ENCODE results near the gene SFXN5.

Gene SFXN5

DNA sequence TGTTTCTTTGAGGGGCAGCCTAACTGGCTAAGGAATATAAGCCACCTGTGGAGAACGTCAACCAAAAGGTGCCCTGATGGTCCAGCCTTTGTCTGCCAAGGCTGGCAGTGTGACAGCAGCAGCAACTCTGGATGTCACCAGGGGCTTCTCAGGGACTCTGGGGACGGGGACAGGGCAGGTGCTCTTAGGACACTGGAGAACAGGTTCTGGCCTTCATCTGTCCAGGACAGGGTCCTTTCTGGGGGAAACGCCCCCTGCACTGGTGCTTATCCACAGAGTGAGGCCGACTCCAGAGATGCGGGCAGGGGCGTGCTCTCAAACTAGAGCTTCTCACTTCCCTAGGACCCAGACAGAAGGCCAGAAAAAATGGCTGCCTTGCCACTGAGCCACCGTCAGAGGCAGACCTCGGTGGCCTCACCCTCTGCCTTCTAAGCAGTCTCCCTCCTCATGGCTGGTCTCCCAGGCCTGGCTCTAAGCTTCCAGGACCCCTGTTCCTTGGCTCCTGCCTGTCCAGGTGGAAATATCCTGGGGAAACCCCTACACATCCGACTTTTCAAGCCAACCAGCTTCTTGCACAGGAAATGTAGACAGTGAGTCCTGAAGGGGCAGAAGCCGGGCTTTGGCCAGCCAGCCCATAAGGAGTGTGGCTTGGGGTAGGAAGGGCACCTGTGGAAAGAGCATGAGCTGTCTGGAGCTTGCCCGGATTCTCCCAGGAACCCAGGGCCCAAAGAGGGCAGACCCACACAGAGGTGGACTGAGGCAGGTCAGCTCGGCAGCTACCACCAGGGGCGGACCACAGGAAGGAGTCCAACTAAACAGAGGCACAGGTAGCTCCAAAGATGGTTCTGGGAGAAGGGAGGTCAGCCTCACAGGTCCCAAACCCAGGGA lies 11.3 kb upstream of the SFXN5 start:
- no peaks in the 10 kb centered on the region for H3K36me3 ChIP-seq (ENCODE audit: insufficient read depth, low read depth, low read length)
- no peak overlapping the region for H3K27ac ChIP-seq (ENCODE audit: low read length)
- H3K4me3 ChIP-seq (ENCODE audit: low read length): no peak overlapping the region
- H3K9me3 ChIP-seq (ENCODE audit: insufficient read depth, low read depth, low read length): no peaks in the 10 kb centered on the region
- peaks cover 9% of the 10 kb centered on the region; the same call in 1 of the 2 replicates for H3K4me1 ChIP-seq (ENCODE audit: insufficient read depth, low read length)
- no peaks in the 10 kb centered on the region for H3K27me3 ChIP-seq (ENCODE audit: insufficient read depth, low read length)
- no peak overlapping the region for H3K9ac ChIP-seq (ENCODE audit: low read depth, low read length)

DNA sequence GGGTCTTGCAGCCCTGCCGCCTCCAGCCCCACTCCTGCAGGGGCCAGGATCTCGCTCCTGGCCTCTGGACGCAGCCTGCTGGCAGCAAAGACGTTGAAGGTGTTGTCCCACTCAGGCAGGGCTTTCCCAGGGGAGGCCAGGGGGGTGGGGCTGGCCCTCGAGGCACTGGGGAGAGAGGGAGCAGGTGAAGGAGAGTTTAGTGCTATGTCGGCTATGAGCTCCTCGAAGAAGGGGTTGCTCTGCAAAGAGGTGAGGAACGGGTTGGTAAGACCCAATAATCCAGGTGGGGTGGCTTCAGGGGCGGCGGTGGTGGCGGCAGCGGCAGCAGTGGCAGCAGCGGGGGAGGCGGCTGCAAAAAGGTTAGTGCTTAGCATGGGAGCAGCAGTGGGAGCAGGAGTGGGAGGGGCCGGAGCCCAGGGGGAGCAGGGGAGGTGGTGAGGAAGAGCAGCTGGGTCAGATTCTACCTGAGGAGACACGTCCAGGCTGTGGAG lies 9.7 kb upstream of the SFXN5 start:
- H3K4me3 ChIP-seq (ENCODE audit: low read length): no peak overlapping the region
- H3K36me3 ChIP-seq (ENCODE audit: insufficient read depth, low read depth, low read length): no peaks in the 10 kb centered on the region
- no peaks in the 10 kb centered on the region for H3K9me3 ChIP-seq (ENCODE audit: insufficient read depth, low read depth, low read length)
- H3K27me3 ChIP-seq (ENCODE audit: insufficient read depth, low read length): no peaks in the 10 kb centered on the region
- H3K9ac ChIP-seq (ENCODE audit: low read depth, low read length): no peak overlapping the region
- no peak overlapping the region for H3K27ac ChIP-seq (ENCODE audit: low read length)
- H3K4me1 ChIP-seq (ENCODE audit: insufficient read depth, low read length): peaks cover 9% of the 10 kb centered on the region; the same call in 1 of the 2 replicates

DNA sequence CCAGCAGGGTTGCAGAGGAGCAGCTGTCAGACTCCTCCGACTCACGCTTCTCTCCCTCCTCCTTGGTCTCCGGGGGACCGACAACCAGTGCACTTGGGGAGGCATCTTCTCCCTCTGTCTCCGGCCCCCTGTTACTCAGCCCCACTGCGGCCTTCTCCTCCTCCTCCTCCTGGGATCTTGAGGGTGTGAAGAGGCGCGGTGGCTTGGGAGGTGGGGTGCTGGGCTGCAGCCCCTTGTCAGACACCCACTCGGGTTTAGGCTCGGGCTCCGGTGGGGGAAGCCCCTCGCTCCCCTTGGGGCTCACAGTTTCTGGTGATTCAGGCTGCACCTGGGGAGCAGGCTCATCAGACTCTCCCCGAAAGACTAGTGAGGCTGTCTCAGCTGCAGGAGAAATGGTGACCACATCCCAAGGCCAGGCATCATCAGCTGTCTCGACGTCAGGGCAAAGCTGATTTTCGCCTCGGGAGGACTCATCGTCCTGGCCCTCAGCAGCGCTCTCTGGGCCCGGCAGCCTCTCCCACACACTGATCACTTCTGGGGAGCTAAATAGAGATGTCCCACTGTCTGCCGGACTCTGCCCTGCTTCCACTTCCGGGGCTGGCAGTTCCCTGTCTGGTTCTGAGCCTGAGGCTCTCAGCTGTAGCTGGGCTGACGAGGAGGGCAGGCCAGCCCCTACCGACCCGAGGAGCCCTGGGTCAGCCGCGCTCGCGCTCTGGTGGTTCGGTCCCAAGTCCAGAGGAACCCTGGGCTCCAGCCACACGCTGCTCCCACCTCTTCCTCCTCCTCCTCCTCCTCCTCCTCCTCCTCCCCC lies 9.0 kb upstream of the SFXN5 start:
- Histone ChIP-seq H3K27ac (ENCODE audit: low read length) (no peak overlapping the region), H3K36me3 (ENCODE audit: insufficient read depth, low read depth, low read length) (no peaks in the 10 kb centered on the region), H3K9me3 (ENCODE audit: insufficient read depth, low read depth, low read length) (no peaks in the 10 kb centered on the region), H3K4me1 (ENCODE audit: insufficient read depth, low read length) (peaks cover 9% of the 10 kb centered on the region; the same call in 1 of the 2 replicates), H3K27me3 (ENCODE audit: insufficient read depth, low read length) (no peaks in the 10 kb centered on the region), H3K9ac (ENCODE audit: low read depth, low read length) (no peak overlapping the region), H3K4me3 (ENCODE audit: low read length) (no peak overlapping the region)

DNA sequence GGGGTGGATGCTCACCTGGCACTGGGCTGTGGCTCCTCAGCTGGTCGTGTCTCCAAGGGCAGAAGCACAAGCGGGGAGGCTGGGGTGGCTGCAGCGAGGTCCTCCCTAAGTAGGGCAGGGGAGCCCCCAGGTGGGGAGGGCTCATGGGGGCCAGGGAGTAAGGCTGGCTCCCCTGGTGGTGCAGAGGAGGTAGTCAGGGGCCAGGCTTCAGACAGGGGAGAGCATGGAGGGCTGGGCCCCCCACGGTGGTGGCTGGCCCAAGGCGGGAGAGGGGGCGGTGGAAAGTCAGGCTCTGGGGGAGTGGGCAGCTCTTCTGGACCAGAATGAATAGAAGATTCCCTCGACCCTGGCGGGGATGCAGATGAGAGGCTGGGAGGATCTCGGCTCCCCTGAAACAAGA lies 8.1 kb upstream of the SFXN5 start:
- H3K36me3 ChIP-seq (ENCODE audit: insufficient read depth, low read depth, low read length): no peaks in the 10 kb centered on the region
- H3K9ac ChIP-seq (ENCODE audit: low read depth, low read length): no peak overlapping the region
- H3K4me3 ChIP-seq (ENCODE audit: low read length): no peak overlapping the region
- peaks cover 4% of the 10 kb centered on the region; the same call in 1 of the 2 replicates for H3K4me1 ChIP-seq (ENCODE audit: insufficient read depth, low read length)
- H3K9me3 ChIP-seq (ENCODE audit: insufficient read depth, low read depth, low read length): no peaks in the 10 kb centered on the region
- no peaks in the 10 kb centered on the region for H3K27me3 ChIP-seq (ENCODE audit: insufficient read depth, low read length)
- no peak overlapping the region for H3K27ac ChIP-seq (ENCODE audit: low read length)

DNA sequence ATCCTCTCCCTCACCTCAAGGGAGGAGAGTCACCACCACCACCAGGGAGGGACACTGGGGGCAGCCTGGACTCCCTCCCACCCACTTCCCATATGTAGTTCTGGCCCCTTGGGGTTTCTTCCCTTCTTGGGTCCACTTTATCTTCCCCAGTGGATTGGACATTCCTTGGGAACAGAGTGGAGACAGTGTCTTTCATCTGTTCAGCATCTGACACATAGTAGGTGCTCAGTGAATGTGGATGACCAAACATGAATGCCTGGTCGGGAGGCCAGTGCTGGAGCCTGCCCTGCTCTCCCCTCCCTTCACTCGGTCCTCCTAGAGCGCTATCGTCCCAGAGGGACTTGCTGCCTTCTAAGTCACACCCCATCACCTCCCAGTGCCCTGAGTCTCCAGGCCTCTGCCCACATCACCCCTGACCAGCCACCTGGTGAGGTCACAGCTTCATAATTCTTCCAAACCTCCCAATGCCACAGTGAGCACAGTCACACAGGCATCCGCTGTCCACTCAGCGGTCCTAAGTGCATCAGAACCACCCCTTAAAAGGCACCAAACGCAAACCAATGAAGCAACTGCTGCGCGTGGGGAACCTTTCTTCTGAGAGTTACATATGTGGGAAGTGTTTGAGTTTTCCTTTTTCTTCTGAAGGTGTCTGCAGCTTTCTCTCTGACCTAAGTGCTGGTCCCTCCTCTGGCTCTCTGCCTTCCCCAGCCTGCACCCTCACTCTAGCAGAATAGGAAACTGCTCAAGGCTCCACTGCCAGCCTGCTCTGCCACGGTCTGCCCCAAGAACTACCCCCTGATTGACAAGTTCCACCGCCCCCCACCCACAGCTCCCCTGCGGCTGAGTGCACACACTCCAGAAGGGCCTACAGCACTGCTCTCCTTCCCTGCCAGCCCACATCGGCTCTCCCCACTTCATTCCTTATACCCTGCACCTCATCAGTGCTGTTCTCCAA lies 7.2 kb upstream of the SFXN5 start:
- Histone ChIP-seq H3K9ac (ENCODE audit: low read depth, low read length) (no peak overlapping the region), H3K4me1 (ENCODE audit: insufficient read depth, low read length) (peaks cover 4% of the 10 kb centered on the region; the same call in 1 of the 2 replicates), H3K36me3 (ENCODE audit: insufficient read depth, low read depth, low read length) (no peaks in the 10 kb centered on the region)

DNA sequence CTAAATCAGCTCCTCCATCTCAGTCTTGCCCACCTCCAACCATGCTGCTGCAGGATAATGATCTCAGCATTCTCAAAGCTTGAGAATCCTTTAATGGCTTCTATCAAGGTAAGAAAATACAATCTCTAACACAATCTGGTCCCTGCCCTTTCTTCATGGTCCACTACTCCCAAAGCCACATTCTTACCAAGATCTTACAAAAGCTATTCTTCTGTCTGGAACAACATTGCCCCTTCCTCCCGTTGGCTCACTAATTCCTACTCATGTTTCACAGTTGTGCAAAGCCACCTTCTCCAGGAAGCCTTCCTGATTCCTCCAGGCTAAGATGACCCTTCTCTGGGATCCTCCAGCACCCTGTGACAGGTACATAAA lies 5.9 kb upstream of the SFXN5 start:
- Histone ChIP-seq H3K4me3 (ENCODE audit: low read length) (no peak overlapping the region), H3K27ac (ENCODE audit: low read length) (no peak overlapping the region), H3K27me3 (ENCODE audit: insufficient read depth, low read length) (no peaks in the 10 kb centered on the region; the same call in 1 of the 2 replicates), H3K36me3 (ENCODE audit: insufficient read depth, low read depth, low read length) (no peaks in the 10 kb centered on the region), H3K9ac (ENCODE audit: low read depth, low read length) (no peak overlapping the region), H3K9me3 (ENCODE audit: insufficient read depth, low read depth, low read length) (no peaks in the 10 kb centered on the region), H3K4me1 (ENCODE audit: insufficient read depth, low read length) (peaks cover 4% of the 10 kb centered on the region; the same call in 1 of the 2 replicates)

More for the DNA sequence above, 7.2 kb upstream of the SFXN5 start:
- Histone ChIP-seq H3K27me3 (ENCODE audit: insufficient read depth, low read length) (no peaks in the 10 kb centered on the region), H3K9me3 (ENCODE audit: insufficient read depth, low read depth, low read length) (no peaks in the 10 kb centered on the region), H3K27ac (ENCODE audit: low read length) (no peak overlapping the region), H3K4me3 (ENCODE audit: low read length) (no peak overlapping the region)

DNA sequence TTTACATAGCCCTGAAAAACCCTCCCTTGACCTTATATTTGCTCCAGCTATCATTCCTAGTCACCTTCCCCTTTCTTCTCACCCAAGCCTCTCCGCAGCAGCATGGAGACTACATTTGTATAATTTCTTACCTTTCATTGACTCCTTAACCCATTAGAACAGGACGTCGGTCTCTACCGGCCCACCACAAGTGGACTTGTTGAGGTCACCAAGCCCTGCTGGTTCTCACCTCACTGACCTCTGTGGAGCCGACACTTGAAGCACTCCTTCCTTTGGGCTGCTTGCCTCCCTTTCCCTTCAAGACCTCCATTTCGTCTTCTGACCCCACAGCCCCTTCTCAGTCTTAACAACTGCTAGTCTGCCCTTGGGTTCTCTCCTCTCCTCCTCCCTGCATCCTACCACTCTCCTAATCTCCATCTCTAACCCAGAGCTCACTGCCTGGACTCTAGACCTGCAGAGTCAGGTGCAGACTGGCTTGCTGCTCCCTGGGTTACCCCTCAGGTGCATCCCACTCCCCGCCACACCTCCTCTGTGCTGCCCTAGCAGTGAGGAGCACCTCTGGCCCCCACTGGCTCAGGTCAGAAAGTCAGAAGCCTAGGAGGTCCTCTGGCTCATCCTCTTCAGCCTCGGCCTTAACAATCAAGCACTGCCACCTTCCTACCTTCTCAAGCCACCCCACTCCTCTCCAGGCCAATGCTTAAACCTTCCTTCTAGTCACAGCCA lies 5.3 kb upstream of the SFXN5 start:
- peaks cover 4% of the 10 kb centered on the region; the same call in 1 of the 2 replicates for H3K4me1 ChIP-seq (ENCODE audit: insufficient read depth, low read length)
- H3K9me3 ChIP-seq (ENCODE audit: insufficient read depth, low read depth, low read length): no peaks in the 10 kb centered on the region
- no peak overlapping the region for H3K4me3 ChIP-seq (ENCODE audit: low read length)
- no peak overlapping the region for H3K27ac ChIP-seq (ENCODE audit: low read length)
- no peak overlapping the region for H3K9ac ChIP-seq (ENCODE audit: low read depth, low read length)
- peaks cover 5% of the 10 kb centered on the region; the same call in 1 of the 2 replicates for H3K27me3 ChIP-seq (ENCODE audit: insufficient read depth, low read length)
- no peaks in the 10 kb centered on the region for H3K36me3 ChIP-seq (ENCODE audit: insufficient read depth, low read depth, low read length)

DNA sequence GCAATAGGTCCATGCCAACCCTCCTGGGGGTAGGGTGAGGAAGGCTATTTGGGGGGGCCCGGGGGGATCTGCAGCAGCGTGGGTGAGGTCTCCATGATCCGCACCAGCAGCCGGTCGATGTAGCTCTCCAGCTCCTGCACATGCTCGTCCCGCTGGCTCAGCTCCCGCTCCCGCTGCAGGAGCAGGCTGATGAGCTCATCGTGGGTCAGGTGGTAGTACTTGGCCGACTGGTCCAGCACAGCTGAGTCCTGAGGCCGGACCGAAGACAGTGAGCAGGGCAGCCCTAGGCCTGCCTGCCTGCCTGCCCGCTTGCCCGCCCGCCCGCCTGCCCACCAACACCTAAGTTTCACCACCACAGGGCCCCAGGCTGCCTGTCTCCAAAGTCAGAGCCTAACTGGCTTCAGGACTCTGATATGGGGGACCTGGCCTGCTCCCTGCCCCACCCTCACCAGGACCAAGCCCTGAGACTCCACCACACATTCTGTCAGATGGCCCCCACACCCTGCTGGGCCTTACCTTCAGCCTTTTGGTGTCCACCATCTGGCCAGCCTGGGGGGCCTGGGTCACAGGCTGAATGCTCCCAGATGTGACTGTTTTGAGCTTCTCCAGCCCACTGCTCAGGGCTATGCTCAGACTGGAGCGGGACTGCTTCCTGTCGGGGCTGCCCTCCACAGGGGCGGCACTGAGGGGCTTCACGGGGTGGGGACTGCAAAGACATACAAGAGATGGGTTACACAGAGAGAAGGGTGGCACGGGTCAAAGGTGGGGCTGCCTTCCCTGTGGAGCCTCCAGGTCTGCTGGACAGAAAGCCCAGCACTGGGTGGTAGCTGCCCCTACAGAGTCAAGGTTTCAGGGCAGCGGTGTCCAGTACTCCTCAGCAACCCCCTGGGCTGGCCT lies 4.2 kb upstream of the SFXN5 start:
- no peaks in the 10 kb centered on the region for H3K9me3 ChIP-seq (ENCODE audit: insufficient read depth, low read depth, low read length)
- H3K36me3 ChIP-seq (ENCODE audit: insufficient read depth, low read depth, low read length): no peaks in the 10 kb centered on the region
- no peak overlapping the region for H3K4me3 ChIP-seq (ENCODE audit: low read length)
- H3K27ac ChIP-seq (ENCODE audit: low read length): no peak overlapping the region
- H3K27me3 ChIP-seq (ENCODE audit: insufficient read depth, low read length): peaks cover 5% of the 10 kb centered on the region; the same call in 1 of the 2 replicates
- H3K9ac ChIP-seq (ENCODE audit: low read depth, low read length): no peak overlapping the region
- H3K4me1 ChIP-seq (ENCODE audit: insufficient read depth, low read length): no peaks in the 10 kb centered on the region

DNA sequence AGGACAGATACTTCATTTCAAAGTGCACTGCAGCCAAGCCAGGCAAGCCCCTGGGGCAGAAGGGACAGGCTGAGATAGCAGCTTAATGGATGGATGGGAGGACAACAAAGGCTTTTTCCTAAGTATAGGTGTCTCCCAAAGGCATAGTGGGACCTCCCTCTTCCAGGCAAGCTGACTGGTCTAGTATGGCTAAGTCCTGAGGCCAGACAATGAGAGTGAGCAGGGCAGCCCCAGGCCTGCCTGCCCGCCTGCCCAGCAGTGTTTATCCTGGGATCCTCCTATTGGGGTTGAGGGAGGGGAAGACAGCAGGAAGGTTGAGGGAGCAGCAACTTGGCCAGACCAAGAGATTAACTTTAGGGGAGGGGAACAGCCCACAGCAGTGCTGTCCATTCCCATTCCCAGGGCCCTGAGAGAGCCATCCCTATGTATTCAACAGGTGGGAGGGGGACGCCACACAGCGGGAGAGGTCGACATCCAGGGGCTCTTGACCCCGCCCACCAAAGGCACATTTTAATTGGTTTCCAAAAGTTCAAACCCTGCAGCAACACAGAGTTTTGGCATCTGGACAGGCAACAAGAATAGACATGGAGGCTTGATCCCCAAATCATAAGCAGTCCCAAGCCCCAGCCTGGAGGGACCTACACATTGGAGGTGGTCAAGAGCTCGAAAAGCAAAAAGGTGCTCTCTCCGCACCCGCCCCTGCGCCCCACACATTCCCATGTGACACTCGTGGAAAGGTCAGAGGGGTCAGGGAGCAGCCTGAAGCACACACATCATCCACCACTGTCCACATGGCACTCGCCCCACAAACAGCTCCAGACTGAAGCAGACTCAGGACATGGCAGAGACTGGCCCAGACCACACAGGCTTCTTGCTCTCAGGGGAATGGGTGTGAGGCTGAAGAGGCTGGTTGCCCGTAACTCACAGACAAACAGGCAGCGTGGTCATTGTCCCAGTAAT lies 2.9 kb upstream of the SFXN5 start:
- Histone ChIP-seq H3K36me3 (ENCODE audit: insufficient read depth, low read depth, low read length) (no peaks in the 10 kb centered on the region), H3K9ac (ENCODE audit: low read depth, low read length) (no peak overlapping the region), H3K4me1 (ENCODE audit: insufficient read depth, low read length) (peaks cover 6% of the 10 kb centered on the region), H3K27me3 (ENCODE audit: insufficient read depth, low read length) (peaks cover 5% of the 10 kb centered on the region; the same call in 1 of the 2 replicates), H3K9me3 (ENCODE audit: insufficient read depth, low read depth, low read length) (no peaks in the 10 kb centered on the region), H3K27ac (ENCODE audit: low read length) (no peak overlapping the region), H3K4me3 (ENCODE audit: low read length) (no peak overlapping the region)

Data from iPS-20b (cell line).